Measurements from ENCODE around the gene ARHGEF19.
"Not testable (repeated sequence)": the region's sequence is repeated elsewhere in the genome, so short reads cannot be mapped to it uniquely, and the experiment has no call there.

The ARHGEF19 gene

GRCh38 chr1:16168144-16168495, 44.3 kb downstream of the ARHGEF19 start:
- not testable (repeated sequence) for H3K4me3 ChIP-seq (ENCODE audit: low read depth, low read length)

DNA sequence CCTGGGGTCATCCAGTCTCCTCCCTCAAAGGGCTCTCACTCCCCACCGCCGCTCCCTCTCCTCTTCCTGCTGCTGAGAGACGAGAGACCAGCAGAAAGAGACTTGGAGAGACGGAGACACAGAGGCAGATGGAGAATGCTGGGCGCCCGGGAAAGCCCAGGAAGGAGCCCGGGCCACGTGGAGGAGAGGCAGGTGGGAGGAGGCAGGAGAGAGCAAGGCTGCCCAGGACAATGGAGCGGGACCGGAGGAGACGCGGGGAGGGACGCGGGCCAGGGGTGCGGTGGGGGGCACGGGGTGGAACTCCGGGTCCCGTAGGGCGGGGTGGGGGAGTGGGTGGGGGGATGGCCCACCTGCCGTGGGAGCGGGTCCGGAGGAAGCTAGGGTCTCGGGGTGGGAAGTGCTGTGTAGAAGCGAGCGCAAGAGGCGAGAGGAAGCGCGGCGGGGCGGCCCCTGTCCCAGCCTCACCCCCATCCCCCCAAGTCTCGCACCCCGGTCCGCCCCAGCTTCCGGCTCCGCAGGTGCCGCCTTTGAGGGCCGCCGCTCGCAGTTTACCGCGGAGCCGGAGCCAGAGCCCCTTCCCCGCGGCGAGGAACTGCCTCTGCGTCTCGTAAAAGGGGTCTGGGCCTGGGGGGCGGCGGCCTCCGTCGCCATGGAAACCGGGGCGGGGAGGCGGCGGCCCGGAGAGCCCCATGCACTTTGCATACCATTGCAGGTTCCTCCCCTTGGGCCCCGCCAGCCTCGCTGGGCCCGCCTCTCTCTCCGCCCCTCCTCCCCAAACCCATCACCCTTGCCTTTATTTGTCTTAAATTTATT, 44.9 kb downstream of the ARHGEF19 start:
- peak overlapping the region; percentile 28 for H3K4me3 ChIP-seq (ENCODE audit: low read depth, low read length)

GRCh38 chr1:16166117-16166516, 46.3 kb downstream of the ARHGEF19 start:
- H3K4me3 ChIP-seq (ENCODE audit: low read depth, low read length), result no peak overlapping the region

- H3K4me3 ChIP-seq (ENCODE audit: low read depth, low read length), result no peak overlapping the region
Observed at GRCh38 chr1:16165548-16165947, 46.9 kb downstream of the ARHGEF19 start.

DNA sequence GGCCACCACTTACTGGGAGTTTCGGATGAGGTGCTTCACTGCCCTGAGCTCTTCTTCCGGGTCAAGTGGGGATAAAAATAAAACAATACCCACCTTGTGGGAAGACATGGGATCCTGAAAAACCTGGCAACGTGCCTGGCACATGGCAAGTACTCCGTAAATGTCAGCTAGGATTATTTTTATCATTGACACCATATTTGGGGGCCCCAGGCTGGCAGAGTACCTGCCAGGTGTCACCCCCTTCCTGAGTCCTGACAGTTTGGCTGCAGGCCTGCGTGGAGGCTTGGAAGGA, 47.4 kb downstream of the ARHGEF19 start:
- H3K4me3 ChIP-seq (ENCODE audit: low read depth, low read length), result no peak overlapping the region

- H3K4me3 ChIP-seq (ENCODE audit: low read depth, low read length), result no peak overlapping the region
Observed at GRCh38 chr1:16164213-16165072, 48.0 kb downstream of the ARHGEF19 start.

DNA sequence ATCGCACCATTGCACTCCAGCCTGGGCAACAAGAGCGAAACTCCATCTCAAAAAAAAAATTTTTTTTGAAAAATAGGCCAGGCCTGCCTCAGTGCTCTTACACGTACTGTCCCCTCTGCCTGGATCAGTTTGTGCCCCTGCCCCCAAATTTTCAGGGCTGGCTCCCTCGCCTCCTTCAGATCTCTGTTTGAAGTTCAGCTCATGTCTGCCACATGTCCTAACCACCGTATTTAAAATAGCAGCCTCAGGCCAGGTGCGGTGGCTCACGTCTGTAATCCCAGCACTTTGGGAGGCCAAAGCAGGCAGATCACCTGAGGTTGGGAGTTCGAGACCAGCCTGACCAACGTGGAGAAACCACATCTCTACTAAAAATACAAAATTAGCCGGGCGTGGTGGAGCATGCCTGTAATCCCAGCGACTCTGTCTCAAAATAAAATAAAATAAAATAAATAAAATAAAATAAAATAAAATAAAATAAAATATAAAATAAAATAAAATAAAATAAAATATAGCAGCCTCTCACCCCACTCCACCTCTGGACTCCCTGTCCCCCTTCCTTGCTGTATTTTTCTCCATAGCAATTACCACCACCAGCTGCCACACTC, 48.7 kb downstream of the ARHGEF19 start:
- H3K4me3 ChIP-seq (ENCODE audit: low read depth, low read length), result not testable (repeated sequence)

- no peak overlapping the region for H3K4me3 ChIP-seq (ENCODE audit: low read depth, low read length)
Observed at GRCh38 chr1:16162163-16162822, 50.2 kb downstream of the ARHGEF19 start.

DNA sequence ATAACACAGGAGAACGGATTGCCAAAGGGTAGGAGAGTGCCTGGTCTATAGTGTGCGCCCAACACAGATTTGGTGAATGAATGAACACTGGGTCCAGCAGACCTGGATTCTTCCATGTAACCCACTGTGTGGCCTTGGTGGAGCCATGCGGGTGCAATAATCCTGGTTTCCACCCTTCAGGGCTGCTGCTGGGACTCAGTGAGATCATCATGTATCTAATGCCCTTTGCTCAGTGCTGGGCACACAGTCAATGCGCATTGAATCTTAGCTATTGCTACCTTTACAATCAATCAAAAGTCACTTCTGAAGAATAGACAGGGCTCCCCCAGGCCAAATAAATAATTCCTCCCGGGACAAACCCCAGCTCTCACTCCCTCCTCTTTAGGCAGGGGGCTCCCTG, 50.7 kb downstream of the ARHGEF19 start:
- no peak overlapping the region for H3K4me3 ChIP-seq (ENCODE audit: low read depth, low read length)

DNA sequence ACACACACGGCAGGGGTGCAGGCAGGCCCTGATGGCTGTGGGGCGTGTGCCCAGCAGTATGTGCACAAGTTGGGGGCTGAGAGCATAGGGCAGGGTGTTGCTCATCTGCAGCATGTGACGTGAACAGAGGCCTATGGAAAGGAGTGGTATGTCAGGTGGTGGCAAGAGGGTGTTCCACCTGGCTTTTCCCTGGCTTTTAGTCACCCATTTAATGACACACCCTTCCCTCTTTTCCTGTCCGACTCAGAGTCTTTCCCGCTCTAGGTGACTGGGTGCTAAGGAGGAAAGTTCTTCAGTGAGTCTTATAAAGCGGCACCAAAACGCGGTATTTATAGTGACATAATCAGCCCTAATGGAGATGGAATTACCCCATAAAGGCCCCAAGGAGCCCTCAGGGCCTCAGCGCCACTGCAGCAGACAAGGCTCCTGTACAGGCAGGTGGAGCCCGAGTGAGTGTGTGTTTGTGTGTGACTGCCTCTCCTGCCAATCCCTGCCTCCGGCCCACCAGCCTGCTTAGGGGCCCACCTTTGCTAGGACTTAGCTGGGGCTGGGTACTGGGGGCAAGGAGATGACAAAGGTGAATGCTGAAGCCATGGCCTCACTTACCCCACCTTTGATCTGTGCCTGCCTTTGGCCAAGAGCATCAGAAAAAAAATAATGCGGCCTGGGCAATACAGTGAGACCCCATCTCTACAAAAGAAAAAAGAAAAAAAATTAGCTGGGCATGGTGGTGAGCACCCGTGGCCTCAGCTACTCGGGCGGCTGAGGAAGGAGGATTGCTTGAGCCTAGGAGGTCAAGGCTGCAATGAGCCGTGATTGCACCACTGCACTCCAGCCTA, 53.2 kb downstream of the ARHGEF19 start:
- H3K4me3 ChIP-seq (ENCODE audit: low read depth, low read length), result no peak overlapping the region

DNA sequence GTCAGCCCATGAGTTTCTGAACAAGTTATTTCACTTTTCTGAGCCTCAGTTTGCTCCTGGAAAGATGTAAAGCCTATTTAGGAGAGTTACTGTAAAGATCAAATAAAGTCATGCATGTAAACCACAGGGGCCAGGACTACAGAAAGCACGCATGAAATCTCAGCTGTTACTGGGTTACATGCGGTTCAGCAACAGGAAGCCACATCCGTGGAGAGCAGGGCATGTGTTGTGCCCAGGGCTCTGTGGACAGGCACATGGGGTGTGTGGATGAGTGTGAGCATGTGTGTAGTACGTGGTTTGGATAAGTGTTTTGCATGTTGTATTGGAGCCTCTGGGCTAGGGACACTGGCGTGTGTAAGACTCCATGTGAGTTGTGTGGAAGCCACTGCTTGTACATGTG, 54.4 kb downstream of the ARHGEF19 start:
- H3K4me3 ChIP-seq (ENCODE audit: low read depth, low read length), result no peak overlapping the region

DNA sequence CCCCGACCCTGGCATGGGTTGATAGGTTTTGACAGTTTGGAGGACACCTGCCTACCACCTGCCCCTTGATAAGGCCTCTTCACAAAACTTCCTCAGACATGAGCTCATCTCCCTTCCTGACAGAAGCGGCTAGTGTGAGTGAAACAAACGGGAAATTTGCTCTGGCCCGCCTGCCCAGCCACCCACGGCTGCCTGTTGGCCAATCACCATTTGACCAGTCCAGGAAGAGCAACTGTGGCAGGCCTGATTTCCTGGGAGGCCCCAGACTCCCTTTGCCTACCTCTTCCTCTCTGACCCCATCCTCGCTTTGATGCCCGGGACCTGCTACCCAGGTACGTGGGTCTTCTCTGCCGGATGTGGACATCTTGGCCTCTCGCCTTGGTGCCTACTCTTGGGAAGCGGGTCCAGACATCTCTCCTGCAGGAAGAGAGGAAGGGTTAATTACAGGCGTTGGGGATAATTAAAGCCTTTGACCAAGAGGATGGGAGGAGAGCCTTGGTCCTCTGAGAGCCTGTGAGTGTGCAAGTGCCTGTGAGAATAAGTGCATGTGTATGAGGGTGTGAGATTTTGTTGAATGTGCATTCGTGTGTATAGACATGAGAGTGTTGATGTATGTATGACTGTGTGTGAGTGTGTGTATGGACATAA, 55.5 kb downstream of the ARHGEF19 start:
- no peak overlapping the region for H3K4me3 ChIP-seq (ENCODE audit: low read depth, low read length)

- peak within 1 kb of the TSS; percentile 73 for H3K4me3 ChIP-seq (ENCODE audit: low read depth, low read length)
Observed at GRCh38 chr1:16155537-16156410, 56.7 kb downstream of the ARHGEF19 start, which contains the start of gene EPHA2. TSS of gene EPHA2 (minus strand) at chr1:16156069. CDS start at chr1:16155932, 137 bp downstream.

DNA sequence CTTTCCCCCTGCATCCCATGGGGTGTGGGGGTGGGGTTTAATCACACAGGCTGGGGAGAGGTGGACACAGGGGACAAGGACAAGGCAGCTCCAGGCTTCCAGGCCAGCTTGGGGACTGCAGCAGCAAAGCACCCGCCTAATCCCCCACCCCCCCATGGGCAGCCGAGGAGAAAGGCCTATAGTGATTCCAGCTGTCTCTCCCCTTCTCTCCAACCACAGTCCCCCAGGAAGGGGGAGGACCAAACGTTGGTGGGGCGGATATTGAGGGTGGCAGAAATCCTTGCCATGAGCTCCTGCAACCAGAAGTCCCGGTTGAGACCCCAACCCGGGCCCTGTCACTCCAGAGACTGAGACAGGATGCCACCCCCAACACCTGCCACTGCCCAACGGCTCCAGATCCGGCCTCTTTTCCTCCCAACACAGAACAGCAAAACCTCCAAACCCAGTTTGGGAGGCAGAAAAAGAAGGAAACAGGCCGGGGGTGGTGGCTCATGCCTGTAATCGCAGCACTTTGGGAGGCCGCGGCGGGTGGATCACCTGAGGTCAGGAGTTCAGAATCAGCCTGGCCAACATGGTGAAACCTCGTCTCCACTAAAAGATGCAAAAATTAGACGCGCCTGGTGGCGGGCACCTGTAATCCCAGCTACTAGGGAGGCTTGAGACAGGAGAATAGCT, 58.3 kb downstream of the ARHGEF19 start:
- H3K4me3 ChIP-seq (ENCODE audit: low read depth, low read length), result peak overlapping the region; percentile 73

- no peak overlapping the region for H3K4me3 ChIP-seq (ENCODE audit: low read depth, low read length)
Observed at GRCh38 chr1:16153096-16153998, 59.1 kb downstream of the ARHGEF19 start.

DNA sequence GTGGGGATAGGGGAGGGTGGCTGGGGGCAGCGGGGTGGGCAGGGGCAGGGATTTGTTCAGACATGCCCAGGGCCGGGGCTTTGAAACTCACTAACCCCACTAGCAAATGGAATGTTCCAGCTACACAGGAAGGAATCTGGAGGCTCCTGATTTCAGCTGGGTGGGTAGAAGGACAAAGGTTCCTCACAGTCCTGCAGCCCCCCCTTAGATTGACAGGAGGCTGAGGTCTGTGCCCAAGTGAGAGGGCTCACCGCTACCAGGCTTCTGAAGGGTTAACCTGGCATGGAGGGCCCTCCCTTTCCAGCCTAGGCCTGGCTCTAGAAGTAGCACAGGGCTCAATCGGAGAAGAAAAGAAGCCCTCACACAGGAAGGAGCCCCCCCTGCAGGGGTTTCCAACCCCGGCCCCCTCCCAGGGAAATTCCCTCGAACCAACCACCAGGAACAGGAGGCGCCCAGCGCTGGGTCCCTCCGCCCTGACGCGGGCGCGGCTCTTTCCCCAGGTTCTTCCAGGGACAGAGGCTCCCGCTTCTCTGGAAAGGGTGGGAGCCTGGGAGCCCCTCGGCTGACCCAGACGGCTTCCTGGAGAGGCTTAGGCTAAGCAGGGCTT, 59.9 kb downstream of the ARHGEF19 start:
- H3K4me3 ChIP-seq (ENCODE audit: low read depth, low read length), result no peak overlapping the region

DNA sequence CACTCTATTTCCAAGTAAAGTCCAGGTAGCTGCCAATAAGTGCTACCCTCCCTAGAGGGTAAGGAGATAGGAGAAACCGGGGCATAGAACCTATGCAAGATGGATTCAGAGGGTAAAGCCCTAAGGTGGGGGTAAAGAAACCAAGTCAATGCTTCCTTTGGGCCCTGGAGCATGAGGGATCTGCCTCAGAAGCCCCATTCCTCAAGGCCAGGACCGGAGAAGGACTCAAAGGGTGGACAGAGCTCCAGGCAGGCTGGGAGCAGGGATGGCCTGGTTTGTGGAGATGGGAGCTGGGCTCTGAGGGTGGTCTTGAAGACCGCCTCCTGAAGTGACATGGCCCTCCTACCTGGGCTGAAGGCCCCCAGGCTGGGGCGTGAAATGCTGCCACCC, 60.5 kb downstream of the ARHGEF19 start:
- H3K4me3 ChIP-seq (ENCODE audit: low read depth, low read length), result no peak overlapping the region
